GM23248 (cell line): Measurements from ENCODE around the gene ISCU. TPM values are rescaled to one million over a fixed set of nuclear protein-coding genes. Genes with fewer than 3 reads are reported as not detected.

Source experiments
- DNase-seq: peaks from one replicate; pipeline ENCODE4 v3.0.0-alpha.2; 2015
- H2AFZ ChIP-seq: fragments of 200-600 bp; sonication (generic); 2 replicates; pipeline ENCODE4 v1.6.1; 2016; ENCODE audit warnings: antibody characterized with exemption
- H3F3A ChIP-seq: fragments of 200-600 bp; sonication (generic); 2 replicates; pipeline ENCODE4 v1.6.1; 2016; ENCODE audit warnings: mild to moderate bottlenecking, antibody characterized with exemption, mixed run types; ENCODE audit not compliant: insufficient read depth
- H3K27ac ChIP-seq: fragments of 200-600 bp; sonication (generic); 2 replicates; pipeline ENCODE4 v1.5.1; 2016; ENCODE audit warnings: mild to moderate bottlenecking
- H3K27me3 ChIP-seq: fragments of 200-600 bp; sonication (generic); replicated peaks from 2 replicates; pipeline ENCODE4 v1.6.1; 2016; ENCODE audit warnings: mild to moderate bottlenecking; ENCODE audit not compliant: insufficient read depth
- H3K36me3 ChIP-seq: fragments of 200-600 bp; sonication (generic); 2 replicates; pipeline ENCODE4 v1.6.1; 2016; ENCODE audit warnings: low read depth, mild to moderate bottlenecking
- H3K4me1 ChIP-seq: fragments of 200-600 bp; sonication (generic); 2 replicates; pipeline ENCODE4 v1.6.1; 2016; ENCODE audit warnings: mild to moderate bottlenecking; ENCODE audit not compliant: insufficient read depth
- H3K4me2 ChIP-seq: fragments of 200-600 bp; sonication (generic); one replicate; pipeline ENCODE4 v1.6.1; 2016; ENCODE audit warnings: mild to moderate bottlenecking; ENCODE audit not compliant: unreplicated experiment
- H3K4me3 ChIP-seq: fragments of 200-600 bp; sonication (generic); 2 replicates; pipeline ENCODE4 v1.5.1; 2016; ENCODE audit warnings: mild to moderate bottlenecking
- H3K79me2 ChIP-seq: fragments of 200-600 bp; sonication (generic); 2 replicates; pipeline ENCODE4 v1.6.1; 2016; ENCODE audit warnings: mild to moderate bottlenecking; ENCODE audit not compliant: insufficient read depth
- H3K9ac ChIP-seq: fragments of 200-600 bp; sonication (generic); 2 replicates; pipeline ENCODE4 v1.6.1; 2016; ENCODE audit warnings: mild to moderate bottlenecking
- H3K9me2 ChIP-seq: fragments of 200-600 bp; sonication (generic); 2 replicates; pipeline ENCODE4 v1.6.1; 2016; ENCODE audit warnings: mixed run types, mild to moderate bottlenecking, moderate library complexity; ENCODE audit not compliant: insufficient read depth
- H3K9me3 ChIP-seq: fragments of 200-600 bp; sonication (generic); one replicate; pipeline ENCODE4 v1.6.1; 2017; ENCODE audit warnings: low read depth
- H4K20me1 ChIP-seq: fragments of 200-600 bp; sonication (generic); 2 replicates; pipeline ENCODE4 v1.6.0; 2016; ENCODE audit not compliant: insufficient read depth
- EZH2 ChIP-seq: fragments of 200-600 bp; sonication (generic); IDR thresholded peaks from 2 replicates; pipeline ENCODE4 v1.6.1; 2018; ENCODE audit warnings: antibody characterized with exemption, mild to moderate bottlenecking; ENCODE audit not compliant: insufficient read depth, poor library complexity, severe bottlenecking
- EZH2phosphoT487 ChIP-seq: fragments of 200-600 bp; sonication (generic); IDR thresholded peaks from 2 replicates; pipeline ENCODE4 v1.6.1; 2018; ENCODE audit warnings: antibody characterized with exemption, moderate library complexity, mild to moderate bottlenecking, low read depth; ENCODE audit not compliant: insufficient read depth
- WGBS, 2 experiments: methylation state at CpG; one replicate each; pipeline ENCODE4 v1.1.6; 2015 to 2017; ENCODE audit warnings: low lambda C conversion rate in 2 of 2, low coverage in 1 of 2; ENCODE audit errors: missing lambda C conversion rate in 2 of 2; 5-methylcytosine and 5-hydroxymethylcytosine counted together
- in situ Hi-C: fragments of 300-500 bp; cut with MboI; formaldehyde crosslinking; loops from 2 replicates; pipeline ENCODE4 v1.15.0; 2020
- polyA plus RNA-seq: library from polyadenylated mRNA; unstranded; fragments of >200 nt; fragmentation: Nextera tagmentation; extraction: Ambion mirVana; gene quantifications from 2 replicates; pipeline ENCODE4 v1.2.1, GENCODE V29; 2016
- total RNA-seq: library from RNA; depleted of rRNA; stranded (reverse); fragments of >200 nt; shearing (Covaris generic); gene quantifications from 2 replicates; pipeline ENCODE4 v1.2.3, GENCODE V29; 2014

ISCU gene
- total and polyA plus RNA-seq, 2 experiments from 2014 or later = 159 to 237 TPM

DNA sequence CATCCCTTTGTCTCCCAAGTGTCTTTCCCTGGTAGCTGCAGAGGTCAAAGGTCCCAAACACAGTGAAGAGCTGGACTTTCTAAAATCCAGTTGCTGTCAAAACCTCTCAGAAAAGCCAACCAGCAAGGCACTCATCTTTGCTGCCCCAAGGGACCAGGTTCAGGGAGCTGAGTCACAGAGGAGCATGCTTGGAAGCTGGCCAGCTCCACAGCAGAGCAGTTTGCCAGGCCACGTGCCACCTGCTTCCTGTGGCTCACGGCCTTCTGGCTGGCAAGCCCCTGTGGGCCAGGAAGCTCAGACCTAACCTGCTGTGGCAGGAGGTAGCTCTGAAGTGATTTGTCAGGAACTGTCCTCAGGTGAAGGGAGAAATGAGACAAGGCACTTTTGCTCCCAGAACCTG is 3.6 kb downstream of the ISCU start:
- no peaks in the 10 kb centered on the region for H3K9me3 ChIP-seq
- no peak overlapping the region for H2AFZ ChIP-seq
- peaks cover 31% of the 10 kb centered on the region for H3K4me1 ChIP-seq
- H3F3A ChIP-seq = peaks cover 42% of the 10 kb centered on the region
- DNase-seq = peak; percentile 94
- 3 to 8% methylated on average over 2 of the region's 2 CpGs for WGBS, 2 experiments
- H4K20me1 ChIP-seq = no peaks in the 10 kb centered on the region
- no peak for TF ChIP-seq EZH2phosphoT487
- no peak for TF ChIP-seq EZH2
- H3K4me2 ChIP-seq = no peak overlapping the region
- H3K27me3 ChIP-seq = no peaks in the 10 kb centered on the region
- H3K79me2 ChIP-seq = peaks cover 26% of the 10 kb centered on the region
- no peaks in the 10 kb centered on the region for H3K9me2 ChIP-seq
- peak overlapping the region; percentile 18; the same call in 1 of the 2 replicates for H3K27ac ChIP-seq
- H3K36me3 ChIP-seq = peaks cover 31% of the 10 kb centered on the region
- in situ Hi-C loops = loop anchor here (10.0 kb wide), 2 partner anchors 239 to 529 kb away; partner anchors contain the start of genes ALKBH2 and UNG
- H3K4me3 ChIP-seq = no peak overlapping the region
- H3K9ac ChIP-seq = peak overlapping the region; percentile 34

DNA sequence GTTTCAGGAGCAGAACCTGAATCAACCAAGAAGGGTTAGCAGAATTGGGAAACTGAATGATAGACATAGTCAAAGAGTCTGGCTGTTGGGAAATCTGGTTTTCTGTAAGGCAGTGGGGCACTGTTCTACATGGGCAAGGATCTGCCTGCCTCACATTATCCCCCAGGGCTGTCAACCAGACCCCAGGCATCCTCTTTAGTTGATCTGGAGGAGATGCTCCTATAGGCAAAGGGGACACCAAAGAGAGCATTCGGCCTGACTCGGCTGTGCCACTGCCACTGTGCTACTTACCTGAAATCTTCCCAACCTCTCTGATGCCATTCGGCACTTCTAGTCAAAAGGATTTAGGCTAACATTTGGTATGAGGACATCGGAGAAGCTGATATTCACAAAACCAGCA is 4.1 kb downstream of the ISCU start:
- 93 to 94% methylated on average over 4 of the region's 4 CpGs for WGBS, 2 experiments
- no peaks in the 10 kb centered on the region for H3K27me3 ChIP-seq
- H3K4me3 ChIP-seq = no peak overlapping the region
- no peaks in the 10 kb centered on the region for H4K20me1 ChIP-seq
- in situ Hi-C loops = loop anchor here (10.0 kb wide), 2 partner anchors 238 to 528 kb away; partner anchors contain the start of genes ALKBH2 and UNG
- H2AFZ ChIP-seq = no peak overlapping the region
- H3K27ac ChIP-seq = peak overlapping the region; percentile 18; the same call in 1 of the 2 replicates
- H3K9ac ChIP-seq = no peak overlapping the region
- no peak for TF ChIP-seq EZH2phosphoT487
- no peak for TF ChIP-seq EZH2
- peaks cover 26% of the 10 kb centered on the region for H3K79me2 ChIP-seq
- peaks cover 31% of the 10 kb centered on the region for H3K36me3 ChIP-seq
- no peaks in the 10 kb centered on the region for H3K9me2 ChIP-seq
- no peak overlapping the region for H3K4me2 ChIP-seq
- H3F3A ChIP-seq = peaks cover 42% of the 10 kb centered on the region
- peaks cover 31% of the 10 kb centered on the region for H3K4me1 ChIP-seq
- DNase-seq = no peak
- no peaks in the 10 kb centered on the region for H3K9me3 ChIP-seq

DNA sequence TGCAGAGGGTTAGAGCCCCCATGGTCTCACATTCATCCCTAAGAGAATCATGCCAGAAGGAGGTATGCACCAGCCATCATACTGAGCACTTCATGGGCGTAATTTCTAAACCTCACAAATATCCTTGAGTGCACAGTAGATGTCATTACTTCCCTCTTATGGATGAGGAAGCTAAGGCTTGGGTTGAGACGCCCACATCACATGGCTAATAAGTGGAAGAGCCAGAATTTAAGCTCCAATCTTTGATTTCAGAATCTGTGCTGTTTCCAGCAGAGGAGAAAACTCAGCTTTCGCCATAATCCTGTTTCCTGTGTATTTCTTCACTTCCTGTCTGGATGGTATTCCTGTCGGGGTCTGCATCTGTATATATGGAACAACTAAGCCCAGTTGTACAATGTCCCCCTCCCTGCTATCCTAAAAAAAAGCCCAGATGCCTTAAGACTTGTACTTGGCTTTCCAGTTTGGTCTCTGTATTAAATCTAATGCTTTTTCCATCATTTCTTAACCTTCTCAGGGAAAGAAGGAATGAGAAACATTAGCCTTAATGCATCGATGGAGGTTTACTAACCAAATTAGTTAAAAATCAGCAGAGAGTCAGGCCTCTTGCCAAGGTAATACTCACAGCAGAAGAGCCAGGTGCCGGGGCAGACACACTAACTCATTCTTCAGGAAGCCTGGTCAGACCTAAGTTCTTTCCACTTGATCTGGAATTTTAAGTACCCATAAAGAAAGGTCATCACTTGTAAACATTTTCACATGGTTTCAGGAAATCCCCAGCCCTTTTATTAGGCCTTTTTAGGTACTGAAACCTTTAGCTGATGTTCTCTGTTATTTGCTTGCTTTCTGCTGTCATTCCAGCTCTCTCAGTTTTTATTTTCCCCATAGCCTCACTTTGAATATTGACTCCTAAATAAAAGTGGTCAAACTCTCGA is 5.3 kb downstream of the ISCU start:
- Histone ChIP-seq H3K36me3 (peaks cover 31% of the 10 kb centered on the region), H3K79me2 (peaks cover 24% of the 10 kb centered on the region), H3F3A (peaks cover 42% of the 10 kb centered on the region), H3K9me2 (no peaks in the 10 kb centered on the region), H3K9me3 (no peaks in the 10 kb centered on the region), H3K4me3 (no peak overlapping the region), H3K27ac (no peak overlapping the region), H3K27me3 (no peaks in the 10 kb centered on the region), H2AFZ (no peak overlapping the region), H4K20me1 (no peaks in the 10 kb centered on the region), H3K4me1 (peaks cover 26% of the 10 kb centered on the region), H3K9ac (no peak overlapping the region), H3K4me2 (no peak overlapping the region)
- in situ Hi-C loops = loop anchor here (10.0 kb wide), 2 partner anchors 237 to 527 kb away; partner anchors contain the start of genes ALKBH2 and UNG
- no peak for DNase-seq
- TF ChIP-seq EZH2 (no peak), EZH2phosphoT487 (no peak)
- 79 to 92% methylated on average over 7 of the region's 7 CpGs for WGBS, 2 experiments

GRCh38 chr12:108568338-108569154 is 6.2 kb downstream of the ISCU start:
- TF ChIP-seq EZH2phosphoT487 (no peak), EZH2 (no peak)
- 78 to 79% methylated on average over 10 of the region's 10 CpGs for WGBS, 2 experiments
- H3K4me1 ChIP-seq = peaks cover 26% of the 10 kb centered on the region
- no peaks in the 10 kb centered on the region for H4K20me1 ChIP-seq
- H3K9me3 ChIP-seq = no peaks in the 10 kb centered on the region
- H3K79me2 ChIP-seq = peaks cover 16% of the 10 kb centered on the region
- no peak overlapping the region for H3K4me3 ChIP-seq
- no peaks in the 10 kb centered on the region for H3K9me2 ChIP-seq
- peaks cover 31% of the 10 kb centered on the region for H3K36me3 ChIP-seq
- H3K9ac ChIP-seq = no peak overlapping the region
- in situ Hi-C loops = loop anchor here (10.0 kb wide), 2 partner anchors 236 to 526 kb away; partner anchors contain the start of genes ALKBH2 and UNG
- DNase-seq = no peak
- peaks cover 42% of the 10 kb centered on the region for H3F3A ChIP-seq
- H3K27me3 ChIP-seq = no peaks in the 10 kb centered on the region
- H3K27ac ChIP-seq = no peak overlapping the region
- H2AFZ ChIP-seq = no peak overlapping the region
- no peak overlapping the region for H3K4me2 ChIP-seq
